Caco-2 (cell line): ENCODE measurements around the gene FKBP14. TPM values are rescaled to one million over a fixed set of nuclear protein-coding genes. Genes with fewer than 3 reads are reported as not detected.

Experiments used
- BruUV-seq: library from RNA; stranded (reverse); fragments of 400-500 nt; replicated peaks from 2 replicates; lab custom pipeline; 2021; lab: Mats Ljungman, UMichigan
- CTCF ChIA-PET: fragments of 300-600 bp; sonication (Branson Sonifier 250); formaldehyde crosslinking; loops from one replicate; lab custom pipeline; 2022; ENCODE audit warnings: antibody characterized with exemption; lab: Charles Lee
- POLR2A ChIA-PET: fragments of 300-600 bp; sonication (Branson Sonifier 250); formaldehyde crosslinking; loops from one replicate; lab custom pipeline; 2022; ENCODE audit warnings: antibody characterized with exemption; lab: Charles Lee
- DNase-seq, 2 experiments: peaks; one replicate each; pipeline versions ENCODE4 v3.0.0 to v3.0.0-alpha.2; 2020 to 2022
- H3K27me3 ChIP-seq: replicated peaks from 2 replicates; pipeline ENCODE4 v1.6.0; 2011; ENCODE audit warnings: low read length; ENCODE audit not compliant: control insufficient read depth, insufficient read depth
- H3K36me3 ChIP-seq: 2 replicates; pipeline ENCODE4 v1.5.1; 2011; ENCODE audit warnings: low read length; ENCODE audit not compliant: control insufficient read depth, insufficient read depth
- H3K4me1 ChIP-seq: fragments of 250-450 bp; sonication (Bioruptor Pico); 2 replicates; pipeline ENCODE4 v1.5.1; 2020; ENCODE audit warnings: mild to moderate bottlenecking
- H3K4me3 ChIP-seq: 2 replicates; pipeline ENCODE4 v1.5.1; 2011; ENCODE audit warnings: low read depth, mild to moderate bottlenecking, control low read depth, low read length
- H3K9me3 ChIP-seq: fragments of 250-450 bp; sonication (Bioruptor Pico); 2 replicates; pipeline ENCODE4 v1.5.1; 2020; ENCODE audit warnings: mild to moderate bottlenecking, moderate library complexity
- H3K27ac Mint-ChIP-seq: one replicate; pipeline ENCODE4 v1.8.0; 2022; ENCODE audit warnings: mixed read lengths; ENCODE audit not compliant: unreplicated experiment
- H3K27me3 Mint-ChIP-seq: one replicate; pipeline ENCODE4 v1.8.0; 2022; ENCODE audit warnings: mixed read lengths; ENCODE audit not compliant: insufficient read depth, unreplicated experiment
- H3K36me3 Mint-ChIP-seq: one replicate; pipeline ENCODE4 v1.8.0; 2022; ENCODE audit warnings: mild to moderate bottlenecking, mixed read lengths; ENCODE audit not compliant: insufficient read depth, unreplicated experiment
- H3K4me1 Mint-ChIP-seq: one replicate; pipeline ENCODE4 v1.8.0; 2022; ENCODE audit warnings: low read depth, mixed read lengths; ENCODE audit not compliant: unreplicated experiment
- H3K4me3 Mint-ChIP-seq: one replicate; pipeline ENCODE4 v1.8.0; 2022; ENCODE audit warnings: mild to moderate bottlenecking, moderate library complexity, mixed read lengths; ENCODE audit not compliant: unreplicated experiment
- H3K9me3 Mint-ChIP-seq: one replicate; pipeline ENCODE4 v1.8.0; 2022; ENCODE audit warnings: mixed read lengths; ENCODE audit not compliant: unreplicated experiment
- intact Hi-C: fragments of 100-400 bp; cut with micrococcal nuclease; formaldehyde crosslinking; loops from one replicate; pipeline ENCODE4 v1.10.0; 2022; ENCODE audit not compliant: unreplicated experiment
- total RNA-seq: library from RNA; stranded (reverse); gene quantifications from 2 replicates; pipeline ENCODE4 v1.2.3, GENCODE V29; 2022
- TF ChIP-seq, protein P1 (sequence below), 2 experiments: fragments of 200-600 bp in 1 of 2; IDR thresholded peaks; 1 replicate in 1 of 2; 2 replicates in 1 of 2; pipeline versions ENCODE4 v1.5.1 to v1.8.0; 2011 to 2022; ENCODE audit warnings: antibody characterized with exemption in 1 of 2, control low read depth in 1 of 2, inconsistent platforms in 1 of 2, low read depth in 1 of 2, low read length in 1 of 2, mild to moderate bottlenecking in 1 of 2, moderate library complexity in 1 of 2; ENCODE audit not compliant: insufficient read depth in 1 of 2, severe bottlenecking in 1 of 2, unreplicated experiment in 1 of 2

The FKBP14 gene
- total RNA-seq, 1 experiment from 2014 or later, result 17.5 TPM

- Mint-ChIP-seq H3K27me3 (no peaks in the 10 kb centered on the region), H3K36me3 (peaks cover 19% of the 10 kb centered on the region), H3K4me3 (no peak overlapping the region), H3K9me3 (no peaks in the 10 kb centered on the region), H3K4me1 (peaks cover 21% of the 10 kb centered on the region), H3K27ac (no peak overlapping the region)
- Histone ChIP-seq H3K4me3 (no peak overlapping the region), H3K4me1 (0 out of 2 replicates have a peak, but pooled peaks cover 8% of the 10 kb centered on the region), H3K36me3 (no peaks in the 10 kb centered on the region; the same call in none of the 2 replicates), H3K27me3 (no peaks in the 10 kb centered on the region), H3K9me3 (no peaks in the 10 kb centered on the region)
- CTCF ChIA-PET, result no interaction called here
- DNase-seq, result no peak
- BruUV-seq, result no TSS peak
- intact Hi-C loops, result no loop called here
- TF ChIP-seq, protein P1, sequence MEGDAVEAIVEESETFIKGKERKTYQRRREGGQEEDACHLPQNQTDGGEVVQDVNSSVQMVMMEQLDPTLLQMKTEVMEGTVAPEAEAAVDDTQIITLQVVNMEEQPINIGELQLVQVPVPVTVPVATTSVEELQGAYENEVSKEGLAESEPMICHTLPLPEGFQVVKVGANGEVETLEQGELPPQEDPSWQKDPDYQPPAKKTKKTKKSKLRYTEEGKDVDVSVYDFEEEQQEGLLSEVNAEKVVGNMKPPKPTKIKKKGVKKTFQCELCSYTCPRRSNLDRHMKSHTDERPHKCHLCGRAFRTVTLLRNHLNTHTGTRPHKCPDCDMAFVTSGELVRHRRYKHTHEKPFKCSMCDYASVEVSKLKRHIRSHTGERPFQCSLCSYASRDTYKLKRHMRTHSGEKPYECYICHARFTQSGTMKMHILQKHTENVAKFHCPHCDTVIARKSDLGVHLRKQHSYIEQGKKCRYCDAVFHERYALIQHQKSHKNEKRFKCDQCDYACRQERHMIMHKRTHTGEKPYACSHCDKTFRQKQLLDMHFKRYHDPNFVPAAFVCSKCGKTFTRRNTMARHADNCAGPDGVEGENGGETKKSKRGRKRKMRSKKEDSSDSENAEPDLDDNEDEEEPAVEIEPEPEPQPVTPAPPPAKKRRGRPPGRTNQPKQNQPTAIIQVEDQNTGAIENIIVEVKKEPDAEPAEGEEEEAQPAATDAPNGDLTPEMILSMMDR (IDR thresholded peaks at IDR 0.05; ENCODE audit: insufficient read depth in 1 of 2, low read depth in 1 of 2, low read length in 1 of 2, severe bottlenecking in 1 of 2, unreplicated experiment in 1 of 2), result no peak
- POLR2A ChIA-PET, result no interaction called here
Measured at GRCh38 chr7:29969738-29970137, 56.8 kb downstream of the FKBP14 start.

GRCh38 chr7:29968683-29969395 lies 57.7 kb downstream of the FKBP14 start:
- H3K27me3 Mint-ChIP-seq, result no peaks in the 10 kb centered on the region
- POLR2A ChIA-PET, result interaction anchor here (0.5 kb wide), 1 partner anchor 21 kb away, joined by 3 read pairs; the partner anchor contains the start of gene SCRN1
- TF ChIP-seq, protein P1 (IDR thresholded peaks at IDR 0.05; ENCODE audit: insufficient read depth in 1 of 2, low read depth in 1 of 2, low read length in 1 of 2, severe bottlenecking in 1 of 2, unreplicated experiment in 1 of 2), result no peak
- H3K36me3 Mint-ChIP-seq, result peaks cover 19% of the 10 kb centered on the region
- no peak overlapping the region for H3K4me3 Mint-ChIP-seq
- no peaks in the 10 kb centered on the region for H3K27me3 ChIP-seq
- 0 out of 2 replicates have a peak, but pooled peaks cover 8% of the 10 kb centered on the region for H3K4me1 ChIP-seq
- CTCF ChIA-PET, result no interaction called here
- no peak overlapping the region for H3K4me3 ChIP-seq
- no peaks in the 10 kb centered on the region; the same call in none of the 2 replicates for H3K36me3 ChIP-seq
- H3K4me1 Mint-ChIP-seq, result peaks cover 21% of the 10 kb centered on the region
- no peaks in the 10 kb centered on the region for H3K9me3 ChIP-seq
- intact Hi-C loops, result no loop called here
- H3K9me3 Mint-ChIP-seq, result no peaks in the 10 kb centered on the region
- no TSS peak for BruUV-seq
- H3K27ac Mint-ChIP-seq, result no peak overlapping the region
- no peak for DNase-seq

DNA sequence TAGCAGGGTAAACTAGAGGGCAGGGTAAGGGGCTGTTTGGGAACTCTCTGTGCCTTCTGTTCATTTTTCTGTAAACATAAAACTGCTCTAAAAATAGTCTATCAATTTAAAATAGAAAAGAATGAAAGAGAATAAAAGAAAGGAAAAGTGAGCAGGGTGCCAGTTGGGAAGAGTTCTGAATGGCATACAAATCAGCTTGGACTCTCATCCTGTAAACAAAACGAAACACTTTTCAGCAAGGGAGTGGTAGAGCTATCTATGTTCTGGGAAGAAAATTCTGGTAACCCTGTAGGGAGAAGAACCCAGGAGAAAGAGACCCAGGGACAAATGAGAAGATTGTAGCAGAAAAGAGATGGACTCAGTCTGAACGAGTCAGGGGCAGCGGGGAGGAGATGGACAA lies 61.5 kb downstream of the FKBP14 start:
- TF ChIP-seq, protein P1 (IDR thresholded peaks at IDR 0.05; ENCODE audit: insufficient read depth in 1 of 2, low read depth in 1 of 2, low read length in 1 of 2, severe bottlenecking in 1 of 2, unreplicated experiment in 1 of 2), result no peak
- DNase-seq, result no peak
- Histone ChIP-seq H3K4me3 (no peak overlapping the region), H3K36me3 (no peaks in the 10 kb centered on the region; the same call in 1 of the 2 replicates), H3K27me3 (no peaks in the 10 kb centered on the region), H3K4me1 (no peaks in the 10 kb centered on the region), H3K9me3 (no peaks in the 10 kb centered on the region)
- intact Hi-C loops, result no loop called here
- ChIA-PET CTCF (no interaction called here), POLR2A (no interaction called here)
- H3K9me3 Mint-ChIP-seq, result no peaks in the 10 kb centered on the region
- H3K4me3 Mint-ChIP-seq, result no peak overlapping the region
- BruUV-seq, result no TSS peak
- H3K36me3 Mint-ChIP-seq, result peaks cover 18% of the 10 kb centered on the region
- peaks cover 6% of the 10 kb centered on the region for H3K4me1 Mint-ChIP-seq
- no peaks in the 10 kb centered on the region for H3K27me3 Mint-ChIP-seq
- H3K27ac Mint-ChIP-seq, result no peak overlapping the region
